HepG2 (cell line): ENCODE measurements around the gene TP53I3. TPM values are rescaled to one million over a fixed set of nuclear protein-coding genes. Genes with fewer than 3 reads are reported as not detected.

Experiments
- CCAR2 ChIP-seq: fragments of 200-400 bp; formaldehyde crosslinking; optimal IDR thresholded peaks from 2 replicates; pipeline ENCODE3; 2018; ENCODE audit warnings: low read depth, mild to moderate bottlenecking, low read length, moderate library complexity
- FOXK1 ChIP-seq: sonication (generic); formaldehyde crosslinking; IDR thresholded peaks from 2 replicates; pipeline ENCODE4 v1.4.0; 2020; ENCODE audit warnings: low read depth, missing genetic modification reagents, borderline replicate concordance
- GABPA ChIP-seq, 2 experiments: IDR thresholded peaks; 2 replicates each; pipeline ENCODE4 v1.6.1; 2011 to 2016; ENCODE audit warnings: low read depth in 2 of 2, low read length in 1 of 2, missing biosample characterization in 1 of 2, missing genetic modification characterization in 1 of 2
- HMG20A ChIP-seq: IDR thresholded peaks from 2 replicates; pipeline ENCODE4 v1.6.1; 2016; ENCODE audit warnings: borderline replicate concordance
- NCOA5 ChIP-seq: sonication (generic); formaldehyde crosslinking; IDR thresholded peaks from 2 replicates; pipeline ENCODE4 v1.4.0; 2020; ENCODE audit warnings: missing genetic modification reagents
- SAP130 ChIP-seq: IDR thresholded peaks from 2 replicates; pipeline ENCODE4 v1.6.1; 2016; ENCODE audit warnings: low read depth
- TBP ChIP-seq: sonication (generic); formaldehyde crosslinking; IDR thresholded peaks from 2 replicates; pipeline ENCODE4 v1.5.0; 2020; ENCODE audit warnings: missing genetic modification reagents
- ZBTB42 ChIP-seq: sonication (generic); formaldehyde crosslinking; IDR thresholded peaks from 2 replicates; pipeline ENCODE4 v1.5.0; 2020; ENCODE audit warnings: mild to moderate bottlenecking, missing genetic modification reagents
- ZNF20 ChIP-seq: sonication (generic); formaldehyde crosslinking; IDR thresholded peaks from 2 replicates; pipeline ENCODE4 v1.4.0; 2020; ENCODE audit warnings: mild to moderate bottlenecking, moderate library complexity, missing genetic modification reagents
- ZNF232 ChIP-seq: sonication (generic); formaldehyde crosslinking; IDR thresholded peaks from 2 replicates; pipeline ENCODE4 v1.4.0; 2020; ENCODE audit warnings: missing genetic modification reagents, borderline replicate concordance
- ZNF263 ChIP-seq: sonication (generic); formaldehyde crosslinking; IDR thresholded peaks from 2 replicates; pipeline ENCODE4 v1.4.0; 2020; ENCODE audit warnings: missing genetic modification reagents
- ZNF562 ChIP-seq: sonication (generic); formaldehyde crosslinking; IDR thresholded peaks from 2 replicates; pipeline ENCODE4 v1.8.0; 2022; ENCODE audit warnings: missing genetic modification reagents, borderline replicate concordance
- ZNF607 ChIP-seq: sonication (generic); formaldehyde crosslinking; IDR thresholded peaks from 2 replicates; pipeline ENCODE4 v1.5.1; 2020; ENCODE audit warnings: missing genetic modification reagents, mild to moderate bottlenecking, borderline replicate concordance
- ZNF713 ChIP-seq: sonication (generic); formaldehyde crosslinking; IDR thresholded peaks from 2 replicates; pipeline ENCODE4 v1.4.0; 2020; ENCODE audit warnings: mild to moderate bottlenecking, missing genetic modification reagents
- polyA plus RNA-seq, 8 experiments: library from polyadenylated mRNA; depleted of rRNA in 3 of 8; stranded (reverse) in 7 of 8; unstranded in 1 of 8; fragments of >200 nt; fragmentation: Illumina TruSeq in 4 of 8; extraction: Trizol in 4 of 8; gene quantifications; 2 replicates each; pipeline versions ENCODE4 v1.2.1 to v1.2.3, GENCODE V29; 2011 to 2016; ENCODE audit warnings: low read depth in 4 of 8, missing spikeins in 1 of 8, mixed read lengths in 1 of 8; ENCODE audit not compliant: insufficient read depth in 1 of 8
- total RNA-seq, 5 experiments: library from RNA; depleted of rRNA; stranded (reverse); fragments of >200 nt; fragmentation: Illumina TruSeq; extraction: Trizol; gene quantifications; 2 replicates each; pipeline ENCODE4 v1.2.3, GENCODE V29; 2016; ENCODE audit warnings: low read depth in 1 of 5
- TF ChIP-seq, protein P1 (sequence below): sonication (generic); formaldehyde crosslinking; IDR thresholded peaks from 2 replicates; pipeline ENCODE4 v1.9.0; 2021; ENCODE audit warnings: missing genetic modification reagents, borderline replicate concordance
- TF ChIP-seq, protein P2 (sequence below): sonication (generic); formaldehyde crosslinking; IDR thresholded peaks from 2 replicates; pipeline ENCODE4; 2020; ENCODE audit warnings: missing genetic modification reagents, mild to moderate bottlenecking, borderline replicate concordance
- TF ChIP-seq, protein P3 (sequence below): sonication (generic); formaldehyde crosslinking; IDR thresholded peaks from 2 replicates; pipeline ENCODE4 v1.5.0; 2020; ENCODE audit warnings: mild to moderate bottlenecking, missing genetic modification reagents
- TF ChIP-seq, protein P4 (sequence below): sonication (generic); formaldehyde crosslinking; IDR thresholded peaks from 2 replicates; pipeline ENCODE4 v1.8.1; 2023; ENCODE audit warnings: mild to moderate bottlenecking, moderate library complexity, missing genetic modification reagents

The TP53I3 gene
- total and polyA plus RNA-seq, 2 of the 13 experiments (the other 11 are each of a cell fraction or from before 2014, with no cell fraction given): 25.0 to 44.1 TPM

DNA sequence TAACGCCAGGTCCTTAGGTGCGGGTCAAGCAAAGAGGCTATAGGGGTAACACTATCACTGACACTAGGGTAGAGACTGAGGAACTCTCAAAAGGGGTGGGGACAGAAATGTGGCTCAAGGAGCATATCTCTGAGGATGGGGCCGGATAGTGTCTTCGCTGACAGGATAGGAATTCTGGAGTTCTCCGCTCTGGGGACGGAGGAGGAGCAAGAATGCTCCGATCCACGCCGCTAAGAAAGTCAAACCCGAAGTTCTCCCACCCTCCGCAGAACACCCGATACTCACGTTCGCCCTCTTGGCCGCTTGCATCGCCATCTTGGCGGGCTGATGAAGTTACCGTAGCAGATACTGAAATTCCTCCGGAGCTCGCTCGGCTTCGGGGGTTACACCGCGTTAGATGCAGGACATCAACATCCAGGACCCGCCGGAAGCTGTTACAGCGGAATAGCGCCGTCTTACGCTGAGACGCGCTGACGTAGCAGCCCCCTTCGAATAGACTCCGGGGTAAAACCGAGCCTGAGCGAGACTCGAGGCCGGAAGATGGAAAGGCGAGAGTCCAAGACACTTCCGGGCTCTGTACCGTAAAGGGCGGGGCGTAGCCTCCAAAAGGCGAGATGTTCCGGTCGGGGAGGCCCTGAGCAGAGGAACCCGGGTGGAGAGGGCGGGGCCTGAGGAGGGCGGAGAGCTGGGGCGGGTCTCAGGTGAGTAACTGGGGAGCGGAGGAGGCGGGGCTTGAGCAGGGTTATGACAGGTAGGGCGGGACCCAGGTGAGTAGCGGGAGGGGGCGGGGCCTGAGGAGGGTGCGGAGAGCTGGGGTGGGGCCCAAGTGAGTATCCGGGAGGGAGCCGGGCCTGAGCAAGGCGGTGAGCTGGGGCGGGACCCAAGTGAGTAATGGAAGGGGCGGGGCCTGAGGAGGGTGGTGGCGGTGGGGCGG lies 8.5 kb downstream of the TP53I3 start, which contains the start of gene SF3B6 (continued):
- TF ChIP-seq, protein P1, sequence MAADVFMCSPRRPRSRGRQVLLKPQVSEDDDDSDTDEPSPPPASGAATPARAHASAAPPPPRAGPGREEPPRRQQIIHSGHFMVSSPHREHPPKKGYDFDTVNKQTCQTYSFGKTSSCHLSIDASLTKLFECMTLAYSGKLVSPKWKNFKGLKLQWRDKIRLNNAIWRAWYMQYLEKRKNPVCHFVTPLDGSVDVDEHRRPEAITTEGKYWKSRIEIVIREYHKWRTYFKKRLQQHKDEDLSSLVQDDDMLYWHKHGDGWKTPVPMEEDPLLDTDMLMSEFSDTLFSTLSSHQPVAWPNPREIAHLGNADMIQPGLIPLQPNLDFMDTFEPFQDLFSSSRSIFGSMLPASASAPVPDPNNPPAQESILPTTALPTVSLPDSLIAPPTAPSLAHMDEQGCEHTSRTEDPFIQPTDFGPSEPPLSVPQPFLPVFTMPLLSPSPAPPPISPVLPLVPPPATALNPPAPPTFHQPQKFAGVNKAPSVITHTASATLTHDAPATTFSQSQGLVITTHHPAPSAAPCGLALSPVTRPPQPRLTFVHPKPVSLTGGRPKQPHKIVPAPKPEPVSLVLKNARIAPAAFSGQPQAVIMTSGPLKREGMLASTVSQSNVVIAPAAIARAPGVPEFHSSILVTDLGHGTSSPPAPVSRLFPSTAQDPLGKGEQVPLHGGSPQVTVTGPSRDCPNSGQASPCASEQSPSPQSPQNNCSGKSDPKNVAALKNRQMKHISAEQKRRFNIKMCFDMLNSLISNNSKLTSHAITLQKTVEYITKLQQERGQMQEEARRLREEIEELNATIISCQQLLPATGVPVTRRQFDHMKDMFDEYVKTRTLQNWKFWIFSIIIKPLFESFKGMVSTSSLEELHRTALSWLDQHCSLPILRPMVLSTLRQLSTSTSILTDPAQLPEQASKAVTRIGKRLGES: 0 out of 2 replicates have a peak, but pooled peaks have one; percentile 41
- TF ChIP-seq, protein P2, sequence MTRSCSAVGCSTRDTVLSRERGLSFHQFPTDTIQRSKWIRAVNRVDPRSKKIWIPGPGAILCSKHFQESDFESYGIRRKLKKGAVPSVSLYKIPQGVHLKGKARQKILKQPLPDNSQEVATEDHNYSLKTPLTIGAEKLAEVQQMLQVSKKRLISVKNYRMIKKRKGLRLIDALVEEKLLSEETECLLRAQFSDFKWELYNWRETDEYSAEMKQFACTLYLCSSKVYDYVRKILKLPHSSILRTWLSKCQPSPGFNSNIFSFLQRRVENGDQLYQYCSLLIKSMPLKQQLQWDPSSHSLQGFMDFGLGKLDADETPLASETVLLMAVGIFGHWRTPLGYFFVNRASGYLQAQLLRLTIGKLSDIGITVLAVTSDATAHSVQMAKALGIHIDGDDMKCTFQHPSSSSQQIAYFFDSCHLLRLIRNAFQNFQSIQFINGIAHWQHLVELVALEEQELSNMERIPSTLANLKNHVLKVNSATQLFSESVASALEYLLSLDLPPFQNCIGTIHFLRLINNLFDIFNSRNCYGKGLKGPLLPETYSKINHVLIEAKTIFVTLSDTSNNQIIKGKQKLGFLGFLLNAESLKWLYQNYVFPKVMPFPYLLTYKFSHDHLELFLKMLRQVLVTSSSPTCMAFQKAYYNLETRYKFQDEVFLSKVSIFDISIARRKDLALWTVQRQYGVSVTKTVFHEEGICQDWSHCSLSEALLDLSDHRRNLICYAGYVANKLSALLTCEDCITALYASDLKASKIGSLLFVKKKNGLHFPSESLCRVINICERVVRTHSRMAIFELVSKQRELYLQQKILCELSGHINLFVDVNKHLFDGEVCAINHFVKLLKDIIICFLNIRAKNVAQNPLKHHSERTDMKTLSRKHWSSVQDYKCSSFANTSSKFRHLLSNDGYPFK (CRISPR knock-in tag): peak; percentile 97
- TF ChIP-seq ZBTB42 (0 out of 2 replicates have a peak, but pooled peaks have one; percentile 34), TBP (CRISPR knock-in tag) (no peak), ZNF263 (peak; percentile 69), ZNF20 (CRISPR knock-in tag) (0 out of 2 replicates have a peak, but pooled peaks have one; percentile 41), HMG20A (CRISPR knock-in tag) (peak; percentile 68; the same call in 1 of the 2 replicates), ZNF607 (CRISPR knock-in tag) (peak; percentile 31; the same call in 1 of the 2 replicates), SAP130 (CRISPR knock-in tag) (peak; percentile 99), ZNF232 (CRISPR knock-in tag) (0 out of 2 replicates have a peak, but pooled peaks have one; percentile 73), ZNF562 (CRISPR knock-in tag) (no peak), FOXK1 (peak; percentile 100), CCAR2 (peak; percentile 99), GABPA (IDR thresholded peaks at IDR 0.05; ENCODE audit: low read depth, low read length) (peak; percentile 98), GABPA (CRISPR knock-in tag; IDR thresholded peaks at IDR 0.05; ENCODE audit: low read depth) (peak; percentile 99), ZNF713 (CRISPR knock-in tag) (peak; percentile 61; the same call in 1 of the 2 replicates), NCOA5 (peak; percentile 69; the same call in 1 of the 2 replicates)
- TF ChIP-seq, protein P3, sequence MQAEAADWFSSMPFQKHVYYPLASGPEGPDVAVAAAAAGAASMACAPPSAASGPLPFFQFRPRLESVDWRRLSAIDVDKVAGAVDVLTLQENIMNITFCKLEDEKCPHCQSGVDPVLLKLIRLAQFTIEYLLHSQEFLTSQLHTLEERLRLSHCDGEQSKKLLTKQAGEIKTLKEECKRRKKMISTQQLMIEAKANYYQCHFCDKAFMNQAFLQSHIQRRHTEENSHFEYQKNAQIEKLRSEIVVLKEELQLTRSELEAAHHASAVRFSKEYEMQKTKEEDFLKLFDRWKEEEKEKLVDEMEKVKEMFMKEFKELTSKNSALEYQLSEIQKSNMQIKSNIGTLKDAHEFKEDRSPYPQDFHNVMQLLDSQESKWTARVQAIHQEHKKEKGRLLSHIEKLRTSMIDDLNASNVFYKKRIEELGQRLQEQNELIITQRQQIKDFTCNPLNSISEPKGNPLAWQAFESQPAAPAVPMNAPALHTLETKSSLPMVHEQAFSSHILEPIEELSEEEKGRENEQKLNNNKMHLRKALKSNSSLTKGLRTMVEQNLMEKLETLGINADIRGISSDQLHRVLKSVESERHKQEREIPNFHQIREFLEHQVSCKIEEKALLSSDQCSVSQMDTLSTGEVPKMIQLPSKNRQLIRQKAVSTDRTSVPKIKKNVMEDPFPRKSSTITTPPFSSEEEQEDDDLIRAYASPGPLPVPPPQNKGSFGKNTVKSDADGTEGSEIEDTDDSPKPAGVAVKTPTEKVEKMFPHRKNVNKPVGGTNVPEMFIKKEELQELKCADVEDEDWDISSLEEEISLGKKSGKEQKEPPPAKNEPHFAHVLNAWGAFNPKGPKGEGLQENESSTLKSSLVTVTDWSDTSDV (CRISPR knock-in tag): peak; percentile 82; the same call in 1 of the 2 replicates
- TF ChIP-seq, protein P4, sequence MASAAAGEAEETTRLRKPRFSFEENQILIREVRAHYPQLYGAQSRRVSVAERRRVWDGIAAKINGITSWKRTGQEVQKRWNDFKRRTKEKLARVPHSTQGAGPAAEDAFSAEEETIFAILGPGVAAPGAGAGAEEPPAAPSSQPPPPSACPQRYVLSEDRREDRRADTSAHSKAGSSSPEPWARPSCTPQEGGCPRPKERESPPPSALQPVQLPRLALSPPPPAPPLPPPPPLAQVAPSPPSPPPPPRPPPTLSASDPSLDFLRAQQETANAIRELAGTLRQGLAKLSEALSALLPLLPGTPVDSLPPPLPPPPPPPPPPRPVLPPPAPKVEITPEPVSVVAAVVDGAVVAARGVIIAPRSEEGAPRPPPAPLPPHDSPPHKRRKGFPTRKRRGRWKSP (CRISPR knock-in tag): peak; percentile 87
